GM18526 (cell line): ENCODE results near the gene ZNF24.

Source experiments
- POLR2A ChIP-seq: IDR thresholded peaks from 3 replicates; pipeline ENCODE4 v1.6.1; 2011; ENCODE audit not compliant: insufficient read length; ENCODE audit errors: extremely low read depth

Gene ZNF24

GRCh38 chr18:35284841-35285240 is 59.4 kb downstream of the ZNF24 start:
- no peak for TF ChIP-seq POLR2A

GRCh38 chr18:35283923-35284794 is 60.1 kb downstream of the ZNF24 start:
- TF ChIP-seq POLR2A: no peak

GRCh38 chr18:35282353-35282752 is 61.9 kb downstream of the ZNF24 start:
- TF ChIP-seq POLR2A: no peak
